HT1080 (cell line): ENCODE results near the gene RNF25. TPM values are rescaled to one million over a fixed set of nuclear protein-coding genes. Genes with fewer than 3 reads are reported as not detected.

Source experiments
- DNase-seq: peaks from one replicate; pipeline ENCODE4 v3.0.0-alpha.2; 2015; ENCODE audit warnings: low read depth
- total RNA-seq: library from RNA; depleted of rRNA; stranded (reverse); fragments of >200 nt; shearing (Covaris generic); gene quantifications from 2 replicates; pipeline ENCODE4 v1.2.3, GENCODE V29; 2014

Gene RNF25
- total RNA-seq, 1 experiment from 2014 or later = 106 TPM

DNA sequence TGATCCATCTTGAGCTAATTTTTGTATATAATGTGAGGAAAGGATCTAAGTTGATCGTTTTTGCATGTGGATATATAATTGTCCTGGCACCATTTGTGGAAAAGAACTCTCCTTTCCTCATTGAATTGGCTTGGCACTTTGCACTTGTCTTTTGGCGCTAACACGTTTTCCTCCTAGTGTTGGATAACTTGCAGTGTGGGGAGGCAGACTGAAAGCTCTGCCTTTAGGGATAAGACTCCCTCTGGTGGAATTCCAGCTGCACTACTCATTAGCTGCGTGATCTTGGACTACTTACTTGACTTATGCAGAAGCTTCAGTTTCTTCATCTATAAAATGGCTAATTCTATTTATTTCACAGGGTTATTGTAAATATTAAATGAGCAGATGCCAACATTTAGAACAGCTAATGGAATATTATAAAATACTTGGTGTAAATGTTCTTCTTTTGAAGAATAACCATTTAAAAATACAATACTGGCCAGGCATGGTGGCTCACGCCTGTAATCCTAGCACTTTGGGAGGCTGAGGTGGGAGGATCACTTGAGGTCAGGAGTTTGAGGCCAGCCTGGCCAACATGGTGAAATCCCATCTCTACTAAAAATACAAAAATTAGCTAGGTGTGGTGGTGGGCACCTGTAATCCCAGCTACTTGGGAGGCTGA lies 15.7 kb upstream of the RNF25 start:
- peak; percentile 69 for DNase-seq

GRCh38 chr2:218680061-218680460 lies 8.3 kb upstream of the RNF25 start:
- DNase-seq = no peak

- DNase-seq = peak; percentile 32
Observed at GRCh38 chr2:218679119-218679518, 7.3 kb upstream of the RNF25 start.

GRCh38 chr2:218671097-218671653 lies 627 bp downstream of the RNF25 start:
- DNase-seq = peak; percentile 30

DNA sequence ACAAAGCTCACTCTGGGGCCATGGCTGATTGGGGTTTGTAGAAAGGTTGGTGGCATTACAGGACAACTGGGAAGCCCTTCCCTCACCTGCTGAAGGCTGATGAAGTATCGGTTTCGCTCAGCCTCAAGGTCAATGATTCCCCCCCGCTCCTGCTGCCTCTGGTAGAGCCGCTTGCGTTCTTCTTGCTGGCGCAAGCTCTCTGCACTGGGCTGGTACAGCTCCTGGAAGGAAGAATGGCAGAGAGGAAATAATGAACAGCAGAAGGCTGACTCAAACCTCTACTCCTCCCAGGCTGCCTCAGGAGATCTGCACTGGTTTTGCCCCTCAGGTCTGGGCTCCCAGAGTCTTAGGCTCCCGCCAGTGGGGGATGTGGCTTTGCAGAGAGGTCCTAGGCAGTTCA lies 7.1 kb downstream of the RNF25 start:
- DNase-seq = no peak

DNA sequence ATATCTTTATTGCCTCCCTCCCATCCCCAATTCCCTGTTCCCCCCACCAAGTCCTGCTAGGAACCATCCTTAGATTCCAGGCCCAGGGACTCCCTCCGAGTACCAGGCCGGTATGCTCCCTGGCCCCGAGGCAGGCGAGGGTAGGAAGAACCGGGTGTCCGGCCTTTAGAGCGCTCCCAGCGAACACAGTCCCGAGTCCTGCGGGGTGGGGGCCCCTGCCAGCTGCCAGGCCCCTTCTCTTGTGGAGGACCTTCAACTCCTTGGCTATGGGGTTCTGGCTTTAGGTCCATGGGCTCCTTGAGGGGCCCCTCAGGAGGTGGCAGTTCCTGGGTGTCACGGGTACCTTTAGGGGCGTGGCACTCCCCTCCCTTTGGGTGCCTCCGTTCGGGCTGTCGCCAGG lies 7.9 kb downstream of the RNF25 start:
- DNase-seq = no peak

- no peak for DNase-seq
Observed at GRCh38 chr2:218662827-218663226, 9.0 kb downstream of the RNF25 start.

GRCh38 chr2:218662377-218662776 lies 9.4 kb downstream of the RNF25 start:
- DNase-seq = no peak

DNA sequence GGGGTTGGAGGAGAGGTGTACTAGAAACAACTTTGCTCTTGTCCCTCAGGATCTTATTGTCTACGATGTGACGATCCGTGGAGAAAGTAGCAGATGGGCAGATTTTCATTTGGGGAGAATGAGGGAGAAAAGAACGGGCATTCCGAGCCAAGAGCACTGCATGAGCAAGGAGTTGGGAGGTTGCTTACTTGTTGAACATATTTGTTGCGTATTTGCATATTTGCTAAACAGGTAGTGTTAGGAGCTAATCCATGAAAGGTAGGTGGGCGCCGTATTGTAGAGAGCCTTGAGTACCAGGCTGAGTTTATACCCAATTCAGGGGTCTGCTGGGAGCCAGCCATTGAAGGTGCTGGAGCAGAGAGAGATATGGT lies 11.8 kb downstream of the RNF25 start:
- DNase-seq = no peak

- peak; percentile 95 for DNase-seq
Observed at GRCh38 chr2:218659258-218659987, 12.4 kb downstream of the RNF25 start, which contains the start of the genes BCS1L and ZNF142. BCS1L (plus strand) TSS chr2:218659683; CDS start chr2:218660988, 1,305 bp downstream. ZNF142 (minus strand) TSS chr2:218659623; CDS start chr2:218656429, 3,194 bp downstream.

DNA sequence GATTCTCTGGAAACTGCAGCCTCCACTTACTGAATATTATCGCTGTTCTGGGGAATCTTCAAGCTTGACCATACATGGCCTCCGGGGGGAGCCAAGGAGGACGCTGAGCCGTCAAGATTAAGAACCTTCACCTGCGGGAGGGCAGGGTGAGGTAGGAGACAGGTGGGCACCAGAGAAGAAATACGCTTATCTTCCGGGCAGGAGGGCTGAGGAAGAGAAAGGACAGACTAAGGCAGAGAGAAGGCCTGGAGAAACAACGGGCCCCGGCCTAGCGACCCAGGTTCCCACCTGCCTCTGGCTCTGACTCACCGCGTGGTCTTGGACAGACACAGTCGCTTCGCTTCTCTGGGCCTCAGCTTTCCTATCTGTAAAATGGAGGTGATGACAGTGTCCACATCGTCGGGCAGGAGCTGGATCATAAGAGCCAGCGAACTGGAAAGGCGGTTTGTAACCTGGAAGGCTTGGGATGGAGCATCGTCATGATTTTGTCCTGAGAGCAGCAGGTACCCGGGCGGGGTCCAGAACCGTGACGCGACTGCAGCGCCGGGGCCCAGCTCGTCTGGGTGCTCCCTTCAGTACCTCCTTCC lies 13.0 kb downstream of the RNF25 start:
- DNase-seq = peak; percentile 58

GRCh38 chr2:218655751-218656150 lies 16.1 kb downstream of the RNF25 start:
- DNase-seq = no peak

DNA sequence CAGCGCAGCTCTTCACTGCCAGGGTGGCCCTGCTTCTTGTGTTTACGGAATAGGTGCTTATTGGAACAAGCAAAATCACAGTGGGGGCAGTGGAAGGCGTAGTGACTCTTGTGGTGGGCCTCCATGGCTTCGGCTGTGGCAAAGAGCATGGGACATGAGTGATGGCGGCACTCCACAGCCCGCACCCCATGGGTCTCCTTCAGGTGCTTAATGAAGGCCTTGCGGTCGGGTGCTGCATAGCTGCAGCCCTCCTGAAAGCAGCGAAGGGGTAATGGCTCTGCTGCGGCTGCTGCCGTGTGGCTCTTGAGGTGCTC lies 23.1 kb downstream of the RNF25 start:
- no peak for DNase-seq

- peak; percentile 65 for DNase-seq
Observed at GRCh38 chr2:218648088-218648786, 23.6 kb downstream of the RNF25 start.

GRCh38 chr2:218645126-218645525 lies 26.7 kb downstream of the RNF25 start:
- DNase-seq = peak; percentile 76

- no peak for DNase-seq
Observed at GRCh38 chr2:218644721-218645120, 27.1 kb downstream of the RNF25 start.

DNA sequence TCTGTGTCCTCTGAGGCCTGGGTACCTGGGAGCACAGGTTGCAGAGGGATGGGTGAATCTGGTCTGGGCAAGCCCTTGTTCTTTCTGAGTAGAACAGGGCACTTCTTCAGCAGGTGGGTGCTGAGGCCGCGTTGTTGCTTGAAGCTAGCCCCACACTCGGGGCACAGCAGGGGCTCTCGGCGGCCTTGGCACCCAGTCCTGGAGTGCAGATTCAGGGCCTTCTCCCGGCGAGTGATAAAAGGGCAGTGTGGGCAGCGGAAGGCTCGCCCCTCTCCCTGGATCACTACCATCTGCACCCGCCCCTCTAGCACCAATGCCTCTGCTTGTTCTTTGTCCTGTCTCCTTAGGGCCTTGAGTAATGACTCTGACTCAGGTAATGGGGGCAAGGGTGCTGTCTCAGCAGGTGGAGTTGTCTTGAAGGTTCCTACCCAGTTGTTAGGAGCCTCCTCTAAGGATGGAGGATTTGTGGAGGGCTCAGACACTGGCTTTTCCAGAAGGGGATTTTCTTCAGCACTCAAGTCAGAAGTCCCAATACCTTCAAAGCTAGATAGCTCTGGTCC lies 28.0 kb downstream of the RNF25 start:
- DNase-seq = no peak

GRCh38 chr2:218642786-218643185 lies 29.0 kb downstream of the RNF25 start:
- no peak for DNase-seq

GRCh38 chr2:218642121-218642656 lies 29.6 kb downstream of the RNF25 start:
- DNase-seq = no peak

GRCh38 chr2:218638372-218638771 lies 33.4 kb downstream of the RNF25 start:
- DNase-seq = no peak

GRCh38 chr2:218635719-218636118 lies 36.1 kb downstream of the RNF25 start:
- no peak for DNase-seq
